22Rv1 (cell line): ENCODE results near the gene SLC26A1.

Source experiments
- ZFX ChIP-seq: fragments of 450-650 bp; IDR thresholded peaks from 2 replicates; pipeline ENCODE4 v1.6.1; 2017; ENCODE audit warnings: antibody characterized with exemption, borderline replicate concordance
- TF ChIP-seq, protein P1 (sequence below): fragments of 450-650 bp; IDR thresholded peaks from 2 replicates; pipeline ENCODE4 v1.5.1; 2017; ENCODE audit warnings: mild to moderate bottlenecking

DNA sequence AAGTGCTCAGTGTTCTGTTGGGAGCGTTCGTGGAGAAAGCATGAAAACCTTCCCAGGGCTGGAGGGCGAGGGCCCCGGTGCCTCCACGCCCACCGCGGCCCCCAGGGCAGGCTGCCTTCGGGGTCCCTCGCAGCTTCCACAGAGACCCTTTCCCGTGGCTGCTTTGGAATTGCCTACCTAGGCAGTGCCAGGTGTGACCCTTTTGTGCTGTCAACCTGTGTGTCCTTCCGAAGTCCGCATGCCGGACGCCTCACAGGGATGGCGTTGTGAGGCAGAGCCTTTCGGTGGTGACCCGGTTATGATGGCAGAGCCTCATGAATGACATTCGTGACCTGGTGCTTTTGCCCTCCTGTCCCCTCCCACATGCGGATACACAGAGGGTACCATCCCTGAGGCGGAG lies 43.5 kb downstream of the SLC26A1 start:
- TF ChIP-seq, protein P1, sequence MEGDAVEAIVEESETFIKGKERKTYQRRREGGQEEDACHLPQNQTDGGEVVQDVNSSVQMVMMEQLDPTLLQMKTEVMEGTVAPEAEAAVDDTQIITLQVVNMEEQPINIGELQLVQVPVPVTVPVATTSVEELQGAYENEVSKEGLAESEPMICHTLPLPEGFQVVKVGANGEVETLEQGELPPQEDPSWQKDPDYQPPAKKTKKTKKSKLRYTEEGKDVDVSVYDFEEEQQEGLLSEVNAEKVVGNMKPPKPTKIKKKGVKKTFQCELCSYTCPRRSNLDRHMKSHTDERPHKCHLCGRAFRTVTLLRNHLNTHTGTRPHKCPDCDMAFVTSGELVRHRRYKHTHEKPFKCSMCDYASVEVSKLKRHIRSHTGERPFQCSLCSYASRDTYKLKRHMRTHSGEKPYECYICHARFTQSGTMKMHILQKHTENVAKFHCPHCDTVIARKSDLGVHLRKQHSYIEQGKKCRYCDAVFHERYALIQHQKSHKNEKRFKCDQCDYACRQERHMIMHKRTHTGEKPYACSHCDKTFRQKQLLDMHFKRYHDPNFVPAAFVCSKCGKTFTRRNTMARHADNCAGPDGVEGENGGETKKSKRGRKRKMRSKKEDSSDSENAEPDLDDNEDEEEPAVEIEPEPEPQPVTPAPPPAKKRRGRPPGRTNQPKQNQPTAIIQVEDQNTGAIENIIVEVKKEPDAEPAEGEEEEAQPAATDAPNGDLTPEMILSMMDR: no peak
- no peak for TF ChIP-seq ZFX
